Measurements from ENCODE around the gene FRMD1.
A peak's percentile ranks its signal among the peaks of the same experiment; 100 is the strongest.

FRMD1 gene

DNA sequence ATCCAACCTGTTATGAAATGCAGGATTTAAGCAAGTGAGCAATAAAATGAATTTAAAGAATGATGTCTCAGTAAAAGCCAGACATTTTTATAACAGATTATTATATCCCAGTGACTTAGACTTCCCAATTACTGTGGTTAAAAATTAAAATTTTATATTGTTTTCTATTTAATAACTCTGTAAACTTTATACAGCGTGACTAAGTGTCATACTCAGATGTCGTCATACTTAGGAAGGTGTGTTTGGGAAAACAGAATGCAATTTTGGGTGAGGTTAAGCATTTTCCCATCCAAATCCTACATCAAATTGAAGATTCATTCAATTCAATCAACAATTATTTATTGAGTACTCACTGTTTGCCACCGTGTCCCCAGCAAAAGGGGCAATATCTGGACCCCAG, 31.4 kb upstream of the FRMD1 start:
- no peak for DNase-seq

DNA sequence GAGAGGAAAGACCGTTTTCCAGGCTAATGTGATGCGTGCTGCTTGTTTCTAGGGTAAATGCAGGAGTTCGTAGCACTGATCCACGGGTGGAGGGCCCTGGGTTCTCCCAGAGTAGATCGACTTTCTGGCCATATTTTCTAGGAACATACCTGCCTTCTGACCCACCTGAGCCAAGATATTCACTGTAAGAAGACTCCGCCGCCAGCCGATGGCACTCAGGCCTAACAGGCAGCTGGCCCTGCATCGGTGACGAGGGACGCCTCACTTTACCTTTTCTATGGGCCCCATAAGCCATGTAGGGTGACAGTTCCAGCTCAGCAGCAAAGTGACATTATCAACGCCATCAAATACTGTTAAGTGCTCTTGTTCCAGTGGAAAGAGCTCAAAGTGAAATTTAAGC, 30.2 kb upstream of the FRMD1 start:
- no peak for DNase-seq

DNA sequence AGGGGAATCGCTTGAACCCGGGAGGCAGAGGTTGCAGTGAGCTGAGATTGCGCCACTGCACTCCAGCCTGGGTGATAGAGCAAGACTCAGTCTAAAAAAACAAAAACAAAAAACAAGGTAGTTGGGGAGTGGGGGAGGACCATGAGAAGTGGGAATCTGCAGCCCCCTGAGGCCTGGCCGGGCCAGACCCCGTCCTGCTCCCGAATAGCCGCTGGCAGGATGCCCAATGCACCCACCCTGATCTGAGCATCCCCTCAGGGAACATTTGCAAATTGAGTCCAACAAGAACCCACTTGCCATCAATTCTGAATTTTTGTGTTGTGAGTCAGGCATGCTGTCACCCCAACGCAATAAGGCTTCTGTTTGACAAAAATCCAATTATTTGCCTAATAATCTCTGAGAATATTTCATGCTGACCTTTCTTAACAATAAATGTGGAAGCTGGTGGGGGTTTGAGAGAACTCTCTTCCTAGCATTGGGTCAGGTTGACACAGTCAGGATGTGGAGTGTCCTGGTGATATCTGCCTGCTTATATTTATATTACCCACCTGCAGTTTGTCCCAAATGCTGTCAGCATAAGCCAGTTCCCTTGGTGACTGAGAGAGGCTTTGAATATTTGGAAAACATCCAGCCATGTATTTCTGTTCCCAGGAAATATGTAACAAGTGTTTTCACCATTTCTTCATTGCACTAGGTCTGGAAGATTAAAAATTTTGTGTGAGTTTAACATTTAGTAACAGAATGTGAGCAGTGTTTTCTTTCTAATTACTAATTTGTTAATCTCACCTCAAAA, 28.4 kb upstream of the FRMD1 start:
- DNase-seq: peak; percentile 11

DNA sequence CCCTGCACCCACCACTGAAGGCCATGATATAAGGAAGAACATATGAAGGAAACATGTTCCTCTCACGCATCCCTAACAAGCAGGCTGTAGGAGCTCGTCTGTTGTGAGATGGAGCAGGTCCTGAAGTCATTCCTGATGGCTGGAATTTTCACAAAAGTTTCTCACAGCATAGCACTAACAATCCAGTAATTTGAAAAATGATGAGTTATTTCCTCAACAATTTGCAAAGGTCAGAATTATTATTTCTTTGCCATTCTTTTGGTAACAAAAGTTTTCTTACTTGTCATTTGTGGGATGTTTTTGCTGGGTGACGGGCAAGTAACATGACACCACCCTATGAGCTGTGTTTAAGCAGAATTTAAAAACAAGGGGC, 27.6 kb upstream of the FRMD1 start:
- DNase-seq: no peak

DNA sequence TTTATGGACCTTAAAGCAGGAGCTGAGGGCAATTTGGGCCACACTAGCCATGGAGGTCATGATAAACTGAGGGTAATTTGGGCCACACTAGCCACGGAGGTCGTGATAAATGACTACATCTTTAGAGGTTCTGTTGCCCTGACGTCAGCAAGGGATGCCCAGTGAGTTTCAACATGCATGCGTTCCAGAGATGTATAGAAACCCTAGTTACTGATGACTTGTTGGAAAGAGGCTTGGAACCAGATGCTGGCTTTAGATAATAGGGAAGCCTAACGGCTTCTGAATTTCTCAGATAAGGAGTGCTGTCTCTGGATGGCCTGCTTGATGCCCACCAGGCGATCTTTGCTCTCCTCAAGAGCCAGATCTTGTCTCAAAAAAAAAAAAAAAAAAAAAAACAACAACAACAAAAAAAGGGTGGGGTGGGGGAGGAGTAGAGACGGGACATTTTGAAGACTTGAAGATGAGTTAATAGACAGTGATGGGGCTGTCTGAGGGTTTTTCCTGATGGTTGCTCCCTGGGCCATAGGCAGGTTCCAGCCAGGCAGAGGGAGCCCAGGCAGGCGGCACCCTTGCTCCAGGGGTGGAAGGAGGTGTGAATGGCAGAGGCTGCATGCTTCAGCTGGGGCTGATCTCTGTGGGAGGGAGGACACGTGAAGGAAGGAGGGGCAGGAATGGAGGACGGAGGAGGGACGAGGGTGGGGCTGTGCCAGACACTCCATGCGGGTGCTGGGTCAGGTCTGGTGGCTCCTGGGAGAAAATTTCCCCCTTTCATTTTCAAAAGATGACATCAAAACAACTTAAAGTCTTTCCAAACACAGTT, 27.0 kb upstream of the FRMD1 start:
- no peak for DNase-seq

DNA sequence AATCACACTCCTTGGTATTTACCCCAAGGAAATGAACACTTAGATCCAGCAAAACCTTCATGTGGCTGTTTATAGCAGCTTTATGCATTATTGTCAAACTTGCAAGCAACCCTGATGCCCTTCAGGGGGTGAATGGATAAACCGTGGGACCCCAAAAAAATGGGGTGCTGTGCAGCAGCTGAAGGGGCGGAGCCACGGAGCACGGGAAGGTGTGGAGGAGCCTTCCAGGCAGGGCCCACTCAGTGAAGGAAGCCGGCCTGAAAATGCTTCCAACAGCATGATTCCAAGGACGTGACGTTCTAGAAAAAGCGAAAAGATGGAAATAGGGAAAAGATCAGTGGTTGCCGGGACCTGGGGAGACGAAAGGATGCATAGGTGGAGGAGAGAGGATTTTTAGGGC, 25.6 kb upstream of the FRMD1 start:
- no peak for DNase-seq

DNA sequence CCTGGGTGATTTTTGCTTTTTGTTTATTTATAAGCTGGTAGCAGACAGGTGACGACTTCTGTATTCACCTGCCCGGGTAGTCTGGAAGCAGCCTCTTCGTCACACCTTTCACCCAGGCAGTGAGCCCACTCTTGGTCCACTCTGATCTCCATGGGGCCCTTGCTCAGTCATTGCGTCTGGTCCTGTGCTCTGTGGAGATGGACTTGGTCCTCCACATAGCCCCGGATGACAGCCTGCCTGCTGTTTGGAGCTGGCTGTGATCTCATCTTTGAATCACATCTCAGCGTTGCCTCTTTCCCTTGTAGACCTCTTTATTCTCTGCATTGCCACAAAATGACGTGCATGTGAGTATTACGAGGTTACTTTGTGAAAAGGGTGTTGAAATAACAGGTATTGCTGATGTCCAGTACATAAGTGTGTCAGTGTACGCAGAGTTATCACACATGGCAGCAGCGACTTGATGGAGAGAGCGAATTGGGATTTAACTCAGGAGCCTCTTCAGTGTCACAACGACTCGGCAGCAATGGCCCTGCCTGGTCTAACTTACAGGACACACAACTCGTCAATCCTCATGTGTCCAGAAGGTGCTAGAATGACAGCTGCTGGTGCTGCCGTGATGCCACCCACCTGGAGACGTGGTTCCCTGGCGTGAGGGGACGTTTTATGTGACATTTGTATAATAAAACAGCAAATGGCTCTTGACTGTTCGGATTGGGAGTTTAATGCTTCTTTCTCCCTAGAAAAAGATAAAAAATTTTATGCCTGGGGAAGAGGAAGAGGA, 24.2 kb upstream of the FRMD1 start:
- no peak for DNase-seq

DNA sequence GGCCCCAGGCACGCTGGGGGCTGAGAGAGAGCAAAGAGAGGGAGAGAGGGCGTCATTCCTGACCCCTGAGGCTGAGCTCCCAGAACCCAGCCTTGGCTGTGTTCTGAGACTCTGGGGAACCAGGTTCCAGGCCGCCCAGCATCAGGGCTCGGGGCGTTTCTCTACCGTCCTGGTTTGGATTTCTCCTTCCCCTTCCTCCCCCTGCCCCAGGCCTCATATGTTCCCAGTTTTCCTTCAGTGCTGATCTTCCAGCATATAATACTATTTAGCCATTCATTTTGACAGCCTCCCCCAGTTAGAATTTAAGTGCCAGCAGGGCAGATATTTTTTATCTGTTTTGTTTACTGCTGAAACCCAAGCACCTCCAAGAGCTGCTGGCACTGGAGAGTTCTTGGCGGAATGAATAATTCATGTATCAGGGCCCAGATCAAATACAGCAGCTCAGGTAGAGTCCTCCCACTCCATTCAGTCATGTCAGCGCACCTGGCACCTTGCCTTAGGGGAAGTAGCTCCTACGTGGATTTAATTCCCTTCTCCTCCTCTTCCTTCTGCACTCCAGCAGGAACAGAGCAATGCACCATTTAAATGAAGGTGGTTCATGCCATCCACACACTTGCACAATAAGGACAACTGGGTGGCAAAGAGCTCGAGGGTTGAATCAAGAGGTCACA, 23.4 kb upstream of the FRMD1 start:
- DNase-seq: peak; percentile 66

DNA sequence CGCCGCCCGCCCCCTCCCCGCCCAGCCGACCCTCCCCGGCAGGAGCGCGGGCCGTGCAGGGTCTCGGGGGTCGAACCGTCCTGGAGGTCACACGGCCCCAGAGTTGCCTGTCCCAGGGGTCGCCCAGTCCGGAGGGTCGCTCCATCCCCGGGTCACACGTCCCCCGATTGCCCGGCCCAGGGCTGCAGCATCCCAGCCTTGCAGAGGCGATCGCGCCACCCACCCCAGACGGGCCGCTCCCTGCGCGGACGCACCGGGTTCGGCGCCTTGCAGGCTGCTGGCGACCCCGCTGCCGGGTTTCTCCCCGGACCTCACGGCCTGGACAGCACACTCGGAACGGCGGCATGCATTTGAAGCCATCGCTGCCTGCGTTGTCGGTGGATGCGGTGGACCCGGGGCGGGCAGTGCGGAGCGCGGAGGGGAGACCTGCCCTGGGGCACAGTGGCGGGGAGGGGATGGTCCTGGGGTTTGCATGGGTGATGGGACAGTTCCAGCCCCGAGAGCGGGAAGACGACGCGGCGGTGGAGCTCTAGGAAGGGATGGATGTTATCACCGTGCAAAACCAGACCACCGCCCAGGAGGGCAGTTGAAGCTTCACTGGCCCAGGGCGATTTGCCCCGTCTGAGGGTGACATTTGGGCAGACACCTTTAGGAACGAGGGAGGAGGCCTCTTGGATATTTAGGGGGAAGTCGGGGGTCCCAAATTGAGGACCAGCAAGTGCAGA, 22.7 kb upstream of the FRMD1 start:
- DNase-seq: no peak

DNA sequence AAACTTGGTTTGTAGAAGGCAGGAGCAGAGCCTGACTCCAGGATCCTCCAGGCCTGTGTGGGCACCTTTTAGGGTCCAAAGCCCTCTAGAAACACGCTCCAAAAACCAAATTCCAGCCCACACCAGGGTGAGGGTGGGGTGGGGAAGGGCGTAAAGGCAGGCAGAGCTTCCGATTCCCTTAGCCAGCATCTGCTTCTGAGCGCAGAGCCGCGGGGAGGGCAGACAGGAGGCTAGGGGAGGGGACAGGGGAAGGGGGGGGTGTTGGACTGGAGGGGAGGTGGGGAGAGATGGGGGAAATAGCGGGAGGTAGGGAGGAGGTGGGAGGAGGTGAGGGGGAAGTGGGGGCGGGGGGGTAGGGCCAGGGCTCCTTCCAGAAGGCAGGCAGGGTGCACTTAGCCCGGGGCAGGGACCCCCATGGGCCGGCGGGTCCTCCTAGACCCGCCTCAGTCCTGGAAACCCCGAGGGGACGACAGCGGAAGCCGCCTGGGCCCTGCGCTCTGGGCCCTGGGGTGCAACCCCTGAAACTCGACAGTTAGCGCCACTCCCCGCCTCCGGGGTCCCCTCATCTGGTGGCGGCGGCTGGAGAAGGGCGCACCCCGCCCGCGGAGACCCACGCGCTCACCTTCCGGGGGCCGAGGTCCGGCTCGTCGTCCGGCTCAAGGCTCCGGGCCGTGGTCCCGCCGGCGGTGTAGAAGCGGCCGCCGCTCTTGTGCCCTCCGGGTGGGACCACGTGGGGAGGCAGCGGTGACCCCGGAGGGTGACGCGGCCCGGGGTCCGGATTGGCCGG, 22.0 kb upstream of the FRMD1 start:
- DNase-seq: no peak

DNA sequence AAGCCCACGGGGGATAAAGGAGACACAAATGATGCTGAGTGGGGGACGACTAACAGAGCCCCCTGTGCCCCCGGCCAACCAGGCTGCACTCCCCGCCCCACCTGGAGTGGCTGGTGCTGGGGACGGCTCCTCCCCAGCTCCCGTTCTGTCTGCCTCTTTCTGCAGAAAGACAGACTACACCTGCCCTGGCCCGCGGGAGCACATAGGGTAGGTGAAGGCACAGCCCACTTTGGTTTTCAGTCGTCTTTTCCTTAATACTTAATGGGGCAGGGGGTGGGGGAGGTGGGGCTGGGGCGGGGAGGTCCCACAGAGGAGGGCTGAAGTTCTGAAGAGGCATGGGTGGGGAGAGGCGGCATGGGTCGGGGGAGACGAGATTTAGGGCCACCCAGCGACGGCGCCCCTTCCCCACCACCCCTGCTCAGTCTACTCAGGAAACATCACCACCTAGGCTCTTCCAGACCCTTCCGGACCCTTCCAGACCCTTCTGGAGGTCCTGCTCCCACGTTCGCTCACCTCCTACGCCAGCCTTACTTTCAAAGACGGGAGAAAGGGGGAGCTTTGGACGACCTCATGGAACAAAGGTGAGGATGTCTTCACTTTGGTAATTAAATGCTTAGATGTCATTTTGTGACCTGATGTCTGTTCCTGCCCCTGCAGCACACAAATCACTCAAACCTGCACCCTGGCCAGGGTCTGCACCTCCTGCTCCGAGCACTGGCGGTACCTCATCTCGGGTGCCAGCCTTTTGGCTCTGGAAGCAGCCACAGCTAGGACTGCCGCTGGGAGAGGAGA, 21.2 kb upstream of the FRMD1 start:
- DNase-seq: no peak

DNA sequence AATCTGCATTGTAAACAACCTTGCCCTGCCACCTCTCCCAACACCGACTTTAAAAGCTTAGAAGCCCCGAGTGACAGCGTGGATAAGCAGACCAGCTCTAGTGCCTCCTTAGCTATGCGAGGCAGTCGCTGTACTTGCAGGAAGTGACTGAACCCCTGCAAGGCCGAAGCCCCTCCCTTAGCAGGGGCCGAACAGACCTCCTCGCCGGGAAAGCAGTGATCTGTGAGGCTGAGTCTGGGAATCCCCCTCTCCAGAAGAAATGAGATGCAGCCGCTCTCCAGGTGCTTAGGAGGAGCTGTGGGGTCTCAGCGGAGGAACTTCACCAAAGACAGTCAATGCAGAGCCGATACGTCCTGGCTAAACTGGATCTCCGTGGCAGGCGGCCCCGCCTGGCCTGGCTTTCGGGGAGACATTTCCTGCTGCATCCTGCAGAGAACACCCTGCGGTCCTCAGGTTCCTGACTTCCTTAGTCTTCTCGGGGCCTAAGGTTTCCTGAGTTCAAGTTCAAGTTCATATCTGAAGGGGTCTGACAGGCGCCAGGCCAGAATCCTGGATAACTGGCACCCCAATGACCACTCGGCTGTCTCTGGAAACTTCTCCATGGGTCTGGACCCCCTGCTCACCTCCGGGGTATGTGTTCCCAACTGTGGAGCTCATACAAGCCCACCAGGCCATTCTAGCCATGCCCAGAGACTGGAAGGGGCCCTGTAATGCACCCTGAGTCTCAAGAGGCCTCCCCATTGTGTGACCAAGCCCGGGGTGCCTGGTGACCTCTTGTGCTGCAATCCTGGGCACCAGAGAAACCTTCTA, 20.4 kb upstream of the FRMD1 start:
- no peak for DNase-seq

DNA sequence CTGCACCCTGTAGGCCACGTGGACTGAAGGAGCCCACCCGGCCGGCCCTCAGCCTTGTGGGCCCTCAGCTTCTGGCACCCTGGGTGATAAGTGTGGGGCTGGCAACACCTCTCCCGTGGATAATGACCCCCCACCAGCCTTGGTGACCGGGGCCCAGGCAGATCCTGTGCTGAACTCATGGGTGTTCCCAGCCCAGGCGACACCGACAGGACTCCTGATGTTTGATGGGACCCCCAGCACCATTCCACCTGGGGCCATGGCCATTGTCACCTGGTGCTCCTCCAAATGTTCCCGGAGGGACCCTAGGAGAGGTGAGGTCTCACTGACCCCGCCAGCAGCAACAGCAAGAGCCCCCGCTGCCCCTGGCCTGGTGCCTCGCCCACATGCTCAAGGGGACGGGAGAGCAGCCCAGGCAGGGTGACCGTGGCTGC, 19.4 kb upstream of the FRMD1 start:
- DNase-seq: no peak

DNA sequence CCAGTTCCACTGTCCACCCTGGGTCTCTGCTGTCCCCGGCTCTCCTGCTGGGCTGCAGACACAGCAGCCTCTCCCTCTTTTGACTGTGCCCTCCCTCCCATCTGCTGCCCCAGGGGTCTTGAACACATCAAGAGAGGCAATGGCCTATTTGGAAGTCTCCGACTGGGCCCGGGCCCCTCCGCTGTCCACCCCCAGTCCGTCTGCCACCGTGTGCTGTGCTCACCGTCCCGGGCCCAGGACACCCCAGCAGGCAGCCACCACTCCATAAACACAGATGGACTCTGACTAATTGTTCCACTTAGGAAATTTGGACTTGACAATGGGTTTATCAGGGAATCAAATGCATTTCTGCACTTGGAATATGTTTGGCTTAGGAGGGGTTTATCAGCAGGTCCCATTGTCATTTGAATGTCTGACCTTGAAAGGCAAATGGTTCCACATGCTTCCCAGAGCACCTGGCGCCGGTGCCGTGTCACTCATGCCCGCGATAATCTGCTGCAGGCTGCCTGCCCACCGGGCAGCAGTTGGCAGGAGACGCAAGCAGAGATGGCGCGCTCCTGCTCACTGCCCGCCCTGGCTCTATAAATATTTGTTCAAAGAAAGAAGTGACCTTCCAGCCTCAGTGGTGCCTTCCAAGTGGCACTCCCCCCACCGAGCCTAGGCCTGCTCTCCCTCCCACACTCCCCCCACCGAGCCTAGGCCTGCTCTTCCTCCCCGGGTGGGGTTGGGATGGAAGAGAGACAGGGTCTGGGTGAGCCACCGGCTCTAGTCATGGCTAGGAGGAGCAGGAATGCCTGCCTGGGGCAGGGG, 18.8 kb upstream of the FRMD1 start:
- DNase-seq: peak; percentile 36

DNA sequence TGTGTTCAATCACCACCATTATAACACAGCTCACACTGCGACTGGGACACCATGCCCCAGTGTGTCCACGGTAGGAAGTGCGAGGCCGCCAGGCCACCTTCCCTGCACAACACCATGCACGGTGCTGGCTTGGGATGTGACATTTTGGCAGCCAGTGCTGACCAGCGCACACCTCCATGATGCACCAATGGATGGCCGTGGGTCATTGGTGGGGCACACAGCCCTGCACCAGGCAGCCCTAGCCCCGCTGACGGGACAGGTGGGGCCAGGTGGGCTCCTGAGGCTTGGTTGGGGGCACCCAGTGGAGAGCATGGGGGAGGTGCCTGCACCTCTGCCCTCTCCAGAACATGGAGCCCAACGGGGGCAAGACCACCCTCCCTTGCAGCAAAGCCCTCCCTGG, 18.2 kb upstream of the FRMD1 start:
- no peak for DNase-seq

DNA sequence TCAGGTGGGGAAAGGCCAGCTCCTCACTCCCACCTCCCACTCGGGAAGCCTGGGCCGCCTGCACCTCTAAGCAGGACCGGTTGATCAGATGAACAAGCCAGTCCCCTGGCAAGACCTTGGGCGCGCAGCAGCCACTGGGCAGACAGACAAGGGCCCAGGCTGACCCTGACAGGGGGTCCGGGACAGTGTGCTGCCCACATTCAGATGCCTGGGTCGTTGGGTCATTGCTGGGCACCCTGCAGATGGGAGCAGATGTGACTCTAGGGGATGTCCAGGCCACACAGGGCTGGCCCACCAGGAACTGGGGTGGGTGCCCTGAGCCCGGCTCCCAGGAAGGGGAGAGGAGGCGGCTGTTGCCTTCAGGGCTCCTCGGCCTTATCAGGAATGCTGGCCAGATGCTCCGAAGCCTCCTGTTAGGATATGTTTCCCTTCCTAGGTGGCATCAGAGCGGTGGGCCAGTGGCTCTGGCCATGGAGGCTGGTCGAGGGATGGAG, 17.3 kb upstream of the FRMD1 start:
- DNase-seq: no peak

DNA sequence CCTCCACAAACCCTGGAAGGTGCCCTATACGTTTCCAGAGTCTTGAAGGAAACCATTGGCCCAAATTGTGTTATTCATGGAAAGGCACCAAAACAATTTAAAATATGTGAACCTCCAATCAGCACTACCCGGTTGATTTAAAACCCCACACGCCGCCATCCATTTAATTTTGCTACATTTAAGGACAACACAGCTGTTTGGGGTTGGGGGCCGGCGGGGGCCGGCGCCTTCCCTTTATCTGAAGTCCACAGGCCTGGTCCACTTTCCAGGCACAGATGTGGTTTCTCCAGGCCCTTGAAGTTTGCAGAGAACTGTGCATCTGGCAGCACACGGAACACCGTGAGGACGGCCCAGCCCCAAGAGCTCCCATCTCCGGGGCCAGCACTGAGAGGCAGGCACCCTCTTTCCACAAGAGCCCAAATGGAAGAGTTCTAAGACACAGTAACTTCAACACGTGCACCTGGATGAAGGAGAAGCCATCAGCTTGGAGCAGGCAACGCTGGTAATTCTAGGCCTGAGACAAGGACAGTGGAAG, 16.8 kb upstream of the FRMD1 start:
- DNase-seq: no peak

DNA sequence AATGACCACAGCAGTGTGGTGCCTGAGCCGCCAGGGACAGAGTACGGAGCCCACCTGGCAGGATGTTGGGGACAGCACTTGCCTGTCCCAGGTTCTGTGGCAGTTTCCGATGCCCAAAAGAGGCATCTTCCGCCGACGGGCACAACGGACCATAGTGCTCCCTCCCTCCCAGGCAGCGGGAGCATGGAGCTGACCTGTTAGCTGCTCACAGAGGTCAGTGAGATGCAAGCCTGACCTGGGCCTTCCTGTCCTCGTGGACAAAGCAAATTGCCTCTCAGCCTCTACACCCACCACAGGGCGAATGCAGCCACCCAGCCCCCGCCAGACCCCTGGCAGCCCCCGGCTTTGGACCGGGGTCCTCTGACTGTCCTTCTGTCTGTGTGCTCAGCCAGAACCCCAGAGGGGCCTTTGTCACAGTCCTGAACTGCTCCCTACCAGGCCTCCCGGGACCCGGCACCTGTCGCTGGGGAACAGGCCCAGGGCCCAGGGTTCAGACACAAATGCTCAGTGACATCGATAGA, 16.2 kb upstream of the FRMD1 start:
- no peak for DNase-seq

Measured in COR-L47 (cell line).